ENCODE results near the gene GRIK1.

The GRIK1 gene

GRCh38 chr21:29508301-29508700, 431.5 kb downstream of the GRIK1 start:
- DNase-seq = no peak

- DNase-seq = no peak
Measured at GRCh38 chr21:29506947-29507346, 432.8 kb downstream of the GRIK1 start.

- DNase-seq = no peak
Measured at GRCh38 chr21:29506214-29506613, 433.6 kb downstream of the GRIK1 start.

- DNase-seq = no peak
Measured at GRCh38 chr21:29504751-29505321, 435.0 kb downstream of the GRIK1 start.

- no peak for DNase-seq
Measured at GRCh38 chr21:29501451-29501850, 438.3 kb downstream of the GRIK1 start.

GRCh38 chr21:29499734-29500343, 440.0 kb downstream of the GRIK1 start:
- no peak for DNase-seq

DNA sequence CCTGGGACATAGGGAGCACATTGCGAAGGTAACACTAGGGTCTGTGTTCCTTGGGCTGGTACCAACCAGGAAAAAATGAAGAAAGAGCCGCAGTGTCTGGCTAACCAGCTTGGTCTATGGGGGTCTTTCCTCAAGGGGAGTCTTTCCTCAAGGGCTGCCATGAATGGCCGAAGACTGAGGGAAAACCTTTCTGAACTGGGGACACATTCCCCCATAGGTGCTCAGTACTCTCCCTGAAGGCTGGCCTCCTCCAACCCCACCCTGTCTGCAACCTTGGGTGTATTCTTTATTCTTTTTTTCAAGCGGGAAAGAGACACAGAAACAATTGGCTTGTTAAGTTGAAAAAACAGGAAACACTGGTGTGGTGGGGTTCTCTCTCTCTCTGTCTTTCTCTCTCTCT, 440.6 kb downstream of the GRIK1 start:
- DNase-seq = no peak

DNA sequence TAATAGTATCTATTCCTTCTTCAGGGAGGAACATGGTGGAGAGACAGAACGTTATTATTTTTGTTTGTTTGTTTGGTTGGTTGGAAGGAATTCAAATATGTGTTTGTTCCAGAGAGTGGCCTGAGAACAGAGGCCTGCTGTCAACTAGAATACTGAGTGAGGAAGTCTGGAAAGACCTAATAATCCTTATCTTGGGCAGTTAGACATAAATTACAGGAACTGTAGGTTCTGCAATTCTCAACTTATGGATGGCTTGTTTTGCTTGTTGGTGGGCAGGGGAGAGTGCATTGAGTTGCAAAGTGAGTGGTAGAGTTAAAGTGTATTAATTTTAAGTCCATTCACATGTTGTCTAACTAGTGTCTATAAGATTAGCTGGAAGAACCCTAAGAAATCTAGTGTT, 443.5 kb downstream of the GRIK1 start:
- DNase-seq = no peak

GRCh38 chr21:29490016-29490415, 449.8 kb downstream of the GRIK1 start:
- no peak for DNase-seq

GRCh38 chr21:29487154-29487553, 452.6 kb downstream of the GRIK1 start:
- no peak for DNase-seq

All from CD4-positive, alpha-beta T cell treated with Interleukin-17A for 4 hours (primary cell).